GM18520 (cell line): Measurements from ENCODE around the gene MYH7B.

Experiments used
- ATAC-seq: cut with Tn5 transposase; IDR thresholded peaks from one replicate; pipeline ENCODE4 v1.9.1; 2021; ENCODE audit not compliant: unreplicated experiment

The MYH7B gene

DNA sequence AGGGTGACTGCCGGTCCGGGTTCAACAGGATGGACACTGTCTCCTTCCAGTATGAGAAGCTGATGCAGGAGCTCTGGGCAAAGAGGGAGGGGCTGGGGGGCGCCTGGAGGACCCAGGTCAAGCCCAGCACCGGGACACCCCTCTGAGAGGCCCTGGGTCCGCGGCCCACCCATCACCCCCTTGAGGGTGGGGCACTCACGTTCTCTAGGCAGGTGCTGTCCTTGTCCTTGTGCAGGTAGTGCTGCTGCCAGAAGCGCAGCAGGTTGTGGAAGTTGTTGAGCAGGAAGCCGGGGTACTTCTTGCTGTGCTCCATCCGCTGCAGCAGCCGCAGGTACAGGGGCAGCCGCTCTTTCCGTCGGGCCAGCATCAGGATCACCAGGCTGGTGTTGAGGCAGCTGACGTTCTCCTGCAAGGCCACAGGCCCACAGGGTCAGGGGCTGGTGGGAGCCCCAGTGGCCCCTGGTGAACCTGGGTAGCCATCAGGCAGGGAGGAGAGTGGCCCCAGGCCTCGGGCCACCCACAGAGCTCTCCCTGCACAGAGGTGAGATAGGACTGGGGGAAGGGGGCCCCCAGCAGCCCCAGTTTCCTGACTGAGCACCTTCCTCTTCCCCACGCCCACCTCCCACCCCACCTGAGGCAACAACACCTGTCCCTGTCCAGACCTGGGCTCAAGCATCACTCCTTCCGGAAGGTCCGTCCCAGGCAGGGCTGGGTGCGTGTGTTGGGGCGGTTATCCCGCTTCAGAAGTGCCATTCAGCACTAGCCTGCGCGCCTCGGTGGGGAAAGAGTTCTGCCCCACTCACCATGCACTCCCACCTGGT lies 47.8 kb downstream of the MYH7B start:
- no peak for ATAC-seq

- ATAC-seq: no peak
Observed at GRCh38 chr20:35004051-35004725, 48.5 kb downstream of the MYH7B start.

- no peak for ATAC-seq
Observed at GRCh38 chr20:35004749-35005462, 49.2 kb downstream of the MYH7B start.
